Lung (tissue), 12 donors: ENCODE measurements around the gene MED12L. TPM values are rescaled to one million over a fixed set of nuclear protein-coding genes. Genes with fewer than 3 reads are reported as not detected.

Experiments
- ATAC-seq: fragments of 200-7000 bp; cut with Tn5 transposase; one replicate; pipeline ENCODE4 v1.9.1; 2020; ENCODE audit warnings: moderate number of reproducible peaks; ENCODE audit not compliant: insufficient read depth, low FRiP score
- DNase-seq, 3 donors: peaks; one replicate each; pipeline ENCODE4 v3.0.0-alpha.2; 2013 to 2017
- H3K27ac ChIP-seq, 2 donors: one replicate each; pipeline ENCODE4 v1.5.1; 2013; ENCODE audit warnings: mild to moderate bottlenecking in 2 of 2, moderate library complexity in 2 of 2, control low read depth in 1 of 2, inconsistent platforms in 1 of 2, low read depth in 1 of 2, low read length in 1 of 2
- H3K27me3 ChIP-seq, 3 donors: one replicate each; pipeline ENCODE4 v1.5.1; 2013; ENCODE audit warnings: low read length in 2 of 3; ENCODE audit not compliant: control insufficient read depth in 3 of 3, insufficient read depth in 3 of 3
- H3K36me3 ChIP-seq, 4 donors: one replicate each; pipeline ENCODE4 v1.5.1; 2013; ENCODE audit warnings: low read length in 4 of 4, mild to moderate bottlenecking in 1 of 4, moderate library complexity in 1 of 4; ENCODE audit not compliant: control insufficient read depth in 4 of 4, insufficient read depth in 4 of 4
- H3K4me1 ChIP-seq, 5 donors: one replicate each; pipeline ENCODE4 v1.5.1; 2013; ENCODE audit warnings: low read length in 5 of 5, mild to moderate bottlenecking in 2 of 5, moderate library complexity in 1 of 5; ENCODE audit not compliant: control insufficient read depth in 5 of 5, insufficient read depth in 5 of 5
- H3K4me3 ChIP-seq: one replicate; pipeline ENCODE4 v1.5.1; 2013; ENCODE audit warnings: mild to moderate bottlenecking, control low read depth, moderate library complexity
- H3K9ac ChIP-seq, 2 donors: one replicate each; pipeline ENCODE4 v1.5.1; 2013; ENCODE audit warnings: low read length in 2 of 2, control low read depth in 1 of 2; ENCODE audit not compliant: insufficient read depth in 1 of 2
- H3K9me3 ChIP-seq, 4 donors: one replicate each; pipeline ENCODE4 v1.5.1; 2013; ENCODE audit warnings: low read length in 3 of 4, mild to moderate bottlenecking in 1 of 4, moderate library complexity in 1 of 4; ENCODE audit not compliant: control insufficient read depth in 4 of 4, insufficient read depth in 3 of 4
- CTCF ChIP-seq: IDR thresholded peaks from 2 replicates; pipeline ENCODE4 v1.5.1; 2012; ENCODE audit warnings: mild to moderate bottlenecking; ENCODE audit errors: control extremely low read depth, extremely low read depth
- WGBS, 2 donors: extraction: QIAGEN DNeasy Blood & Tissue Kit; methylation state at CpG; one replicate each; pipeline ENCODE4 v1.1.7; 2013; 5-methylcytosine and 5-hydroxymethylcytosine counted together
- polyA plus RNA-seq, 2 donors: library from polyadenylated mRNA; stranded (reverse); fragments of 200-250 nt; gene quantifications; one replicate each; pipeline ENCODE4 v1.2.1, GENCODE V29; 2013
- total RNA-seq, 2 donors: library from RNA; depleted of rRNA in 1 of 2; stranded (reverse); fragments of >200 nt in 1 of 2; gene quantifications; one replicate each; pipeline ENCODE4 v1.2.1, GENCODE V29; 2014 to 2021
- donor health status: control.
- donor health status: control.
- donor health status: Bipolar disorder and iron deficiency.
- donor health status: healthy.
- donor health status: DM: yes; HTN: yes; CAD: no.

MED12L gene
- total and polyA plus RNA-seq, 4 donors = 0.02 to 0.82 (median 0.30) TPM

GRCh38 chr3:151351219-151351618, 265.8 kb downstream of the MED12L start:
- Histone ChIP-seq H3K9ac (no peak overlapping the region), H3K27me3 (no peaks in the 10 kb centered on the region), H3K27ac (no peak overlapping the region), H3K9me3 (no peaks in the 10 kb centered on the region), H3K36me3 (no peaks in the 10 kb centered on the region), H3K4me1 (no peaks in the 10 kb centered on the region), H3K4me3 (no peak overlapping the region)
- ATAC-seq (no peak), DNase-seq (no peak)
- WGBS, 2 donors = 81 to 92% methylated on average over 1 of the region's 1 CpG
- TF ChIP-seq CTCF = no peak

GRCh38 chr3:151351648-151352047, 266.2 kb downstream of the MED12L start:
- Histone ChIP-seq H3K4me3 (no peak overlapping the region), H3K9me3 (no peaks in the 10 kb centered on the region), H3K4me1 (no peaks in the 10 kb centered on the region), H3K27me3 (no peaks in the 10 kb centered on the region), H3K9ac (no peak overlapping the region), H3K27ac (no peak overlapping the region), H3K36me3 (no peaks in the 10 kb centered on the region)
- WGBS, 2 donors = 42 to 72% methylated on average over 4 of the region's 4 CpGs
- no peak for TF ChIP-seq CTCF
- no peak for DNase-seq
- ATAC-seq = no peak

- DNase-seq (no peak), ATAC-seq (peak; percentile 47)
- Histone ChIP-seq H3K27me3 (no peaks in the 10 kb centered on the region), H3K36me3 (no peaks in the 10 kb centered on the region), H3K27ac (no peak overlapping the region), H3K9me3 (no peaks in the 10 kb centered on the region), H3K9ac (no peak overlapping the region), H3K4me1 (no peaks in the 10 kb centered on the region), H3K4me3 (no peak overlapping the region)
- no peak for TF ChIP-seq CTCF
- 6 to 33% methylated on average over 2 of the region's 2 CpGs for WGBS, 2 donors
These were observed 271.5 kb downstream of the MED12L start for GRCh38 chr3:151356794-151357462.

GRCh38 chr3:151357463-151357850, 272.0 kb downstream of the MED12L start:
- ATAC-seq (no peak), DNase-seq (peak in 1 of 3 donors; percentile 17)
- Histone ChIP-seq H3K4me1 (no peaks in the 10 kb centered on the region), H3K9me3 (no peaks in the 10 kb centered on the region), H3K36me3 (no peaks in the 10 kb centered on the region), H3K9ac (no peak overlapping the region), H3K27ac (no peak overlapping the region), H3K27me3 (no peaks in the 10 kb centered on the region), H3K4me3 (no peak overlapping the region)
- TF ChIP-seq CTCF = no peak
- 67 to 80% methylated on average over 2 of the region's 2 CpGs for WGBS, 2 donors
